HepG2 (cell line): ENCODE data around the gene USE1. TPM values are rescaled to one million over a fixed set of nuclear protein-coding genes. Genes with fewer than 3 reads are reported as not detected.

Experiments used
- ATAC-seq: fragments of 200-7000 bp; cut with Tn5 transposase; 3 replicates; pipeline ENCODE4 v1.9.1; 2020; ENCODE audit warnings: mild to moderate bottlenecking, moderate library complexity
- BruUV-seq: library from RNA; stranded (reverse); fragments of 400-500 nt; replicated peaks from 2 replicates; lab custom pipeline; 2021; lab: Mats Ljungman, UMichigan
- CTCF ChIA-PET: fragments of 300-600 bp; formaldehyde crosslinking; extraction: SDS; loops from one replicate; lab custom pipeline; 2021; ENCODE audit warnings: low total read pairs, inconsistent platforms, low intra/inter-chr PET ratio; lab: Yijun Ruan, JAX
- POLR2A ChIA-PET: fragments of 350-600 bp; sonication (Branson Sonifier 250); formaldehyde crosslinking; loops from one replicate; lab custom pipeline; 2020; ENCODE audit warnings: antibody characterized with exemption, inconsistent platforms; lab: Yijun Ruan, JAX
- DNase-seq: peaks from one replicate; pipeline ENCODE4 v3.0.0-alpha.2; 2015; ENCODE audit warnings: low spot score
- FAIRE-seq: peaks from 3 replicates; lab custom pipeline; 2011; peaks lifted over from hg19 to GRCh38; lab: Jason Lieb, UNC
- H2AFZ ChIP-seq: one replicate; pipeline ENCODE4 v1.6.1; 2011; ENCODE audit warnings: low read length, inconsistent platforms
- H3K27ac ChIP-seq: fragments of 300-600 bp; 3 replicates; pipeline ENCODE4 v1.8.0; 2011; ENCODE audit warnings: mixed run types, mild to moderate bottlenecking, mixed read lengths, low read length, inconsistent platforms; ENCODE audit not compliant: insufficient read depth; ENCODE audit errors: extremely low read length
- H3K27me3 ChIP-seq, 2 experiments: fragments of 200-600 bp in 1 of 2; 2 replicates in 1 of 2; 3 replicates in 1 of 2; pipeline versions ENCODE4 v1.6.0 to v1.8.0; 2011; ENCODE audit warnings: low read length in 2 of 2, mild to moderate bottlenecking in 2 of 2, moderate library complexity in 2 of 2, inconsistent platforms in 1 of 2; ENCODE audit not compliant: insufficient read depth in 2 of 2, control insufficient read depth in 1 of 2
- H3K36me3 ChIP-seq, 2 experiments: fragments of 200-600 bp in 1 of 2; replicated peaks in 1 of 2; 2 replicates in 1 of 2; 3 replicates in 1 of 2; pipeline versions ENCODE4 v1.5.1 to v1.8.0; 2011; ENCODE audit warnings: low read length in 2 of 2, inconsistent platforms in 1 of 2; ENCODE audit not compliant: insufficient read depth in 2 of 2, control insufficient read depth in 1 of 2
- H3K4me1 ChIP-seq: 2 replicates; pipeline ENCODE4 v1.5.1; 2012; ENCODE audit warnings: low read length, inconsistent platforms; ENCODE audit not compliant: insufficient read depth
- H3K4me2 ChIP-seq: 2 replicates; pipeline ENCODE4 v1.6.0; 2011; ENCODE audit warnings: low read depth, low read length, inconsistent platforms
- H3K4me3 ChIP-seq, 3 experiments: fragments of 200-600 bp in 1 of 3; sonication (generic), shearing (Covaris generic) in 1 of 3; replicated peaks in 1 of 3; 2 replicates each; pipeline ENCODE4 v1.5.1; 2011 to 2016; ENCODE audit warnings: low read length in 3 of 3, inconsistent platforms in 2 of 3, low read depth in 2 of 3, mild to moderate bottlenecking in 2 of 3, control low read depth in 1 of 3, mixed read lengths in 1 of 3; ENCODE audit not compliant: insufficient read depth in 1 of 3
- H3K79me2 ChIP-seq: one replicate; pipeline ENCODE4 v1.6.1; 2011; ENCODE audit warnings: low read length, inconsistent platforms; ENCODE audit not compliant: insufficient read depth
- H3K9ac ChIP-seq: 2 replicates; pipeline ENCODE4 v1.6.0; 2011; ENCODE audit warnings: mild to moderate bottlenecking, low read depth, low read length, inconsistent platforms; ENCODE audit not compliant: insufficient read depth
- H3K9me3 ChIP-seq: 2 replicates; pipeline ENCODE4 v1.5.1; 2012; ENCODE audit warnings: mild to moderate bottlenecking, low read length
- H4K20me1 ChIP-seq: 2 replicates; pipeline ENCODE4 v1.6.0; 2011; ENCODE audit warnings: inconsistent platforms, mild to moderate bottlenecking, low read length, moderate library complexity; ENCODE audit not compliant: insufficient read depth
- ADNP ChIP-seq: sonication (generic); formaldehyde crosslinking; IDR thresholded peaks from 2 replicates; pipeline ENCODE4 v1.4.0; 2020; ENCODE audit warnings: missing genetic modification reagents
- ERF ChIP-seq: IDR thresholded peaks from 2 replicates; pipeline ENCODE4 v1.6.1; 2018; ENCODE audit warnings: missing biosample characterization, missing genetic modification reagents
- HDAC6 ChIP-seq: fragments of 200-600 bp; sonication (generic); IDR thresholded peaks from 2 replicates; pipeline ENCODE4 v1.7.0; 2017; ENCODE audit warnings: mild to moderate bottlenecking, antibody characterized with exemption, low read length, low read depth
- HNF1B ChIP-seq: sonication (generic); formaldehyde crosslinking; IDR thresholded peaks from 2 replicates; pipeline ENCODE4 v1.5.1; 2020; ENCODE audit warnings: mild to moderate bottlenecking, moderate library complexity, missing genetic modification reagents
- HNRNPLL ChIP-seq: fragments of 200-400 bp; formaldehyde crosslinking; IDR thresholded peaks from 2 replicates; pipeline ENCODE4 v1.6.1; 2017; ENCODE audit warnings: mild to moderate bottlenecking, low read depth, low read length; ENCODE audit not compliant: poor library complexity, severe bottlenecking
- KDM1A ChIP-seq: IDR thresholded peaks from 2 replicates; pipeline ENCODE4 v1.6.1; 2016; ENCODE audit warnings: missing compliant biosample characterization
- KLF12 ChIP-seq: sonication (generic); formaldehyde crosslinking; IDR thresholded peaks from 2 replicates; pipeline ENCODE4 v1.4.0; 2020; ENCODE audit warnings: missing genetic modification reagents, borderline replicate concordance
- SIX4 ChIP-seq: sonication (generic); formaldehyde crosslinking; IDR thresholded peaks from 2 replicates; pipeline ENCODE4 v1.4.0; 2020; ENCODE audit warnings: missing genetic modification reagents
- ZFP36 ChIP-seq: fragments of 150-350 bp; IDR thresholded peaks from 2 replicates; pipeline ENCODE4 v1.6.1; 2018; ENCODE audit warnings: borderline replicate concordance, low read length, low read depth; ENCODE audit not compliant: partially characterized antibody
- ZMYM3 ChIP-seq: sonication (generic); formaldehyde crosslinking; IDR thresholded peaks from 2 replicates; pipeline ENCODE4 v1.5.1; 2020; ENCODE audit warnings: mild to moderate bottlenecking, missing genetic modification reagents
- ZNF460 ChIP-seq: sonication (generic); formaldehyde crosslinking; IDR thresholded peaks from 2 replicates; pipeline ENCODE4 v1.5.1; 2020; ENCODE audit warnings: missing genetic modification reagents, mild to moderate bottlenecking, borderline replicate concordance
- ZNF629 ChIP-seq: sonication (generic); formaldehyde crosslinking; conservative IDR thresholded peaks from 2 replicates; pipeline ENCODE4 v1.5.0; 2020; ENCODE audit warnings: missing genetic modification reagents
- WGBS: methylation state at CpG from one replicate; pipeline ENCODE4 v1.1.6; 2017; ENCODE audit warnings: low lambda C conversion rate; 5-methylcytosine and 5-hydroxymethylcytosine counted together
- in situ Hi-C: cut with HindIII; loops from 2 replicates; pipeline ENCODE4 v1.10.0; 2017; ENCODE audit warnings: low pct_unique_long_range_greater_than_20kb; ENCODE audit not compliant: extremely low pct_ligation_motif_present
- intact Hi-C: fragments of 100-400 bp; cut with micrococcal nuclease; formaldehyde crosslinking; loops from one replicate; pipeline ENCODE4 v1.10.0; 2022; ENCODE audit not compliant: unreplicated experiment
- polyA plus RNA-seq, 8 experiments: library from polyadenylated mRNA; depleted of rRNA in 3 of 8; stranded (reverse) in 7 of 8; unstranded in 1 of 8; fragments of >200 nt; fragmentation: Illumina TruSeq in 4 of 8; extraction: Trizol in 4 of 8; gene quantifications; 2 replicates each; pipeline versions ENCODE4 v1.2.1 to v1.2.3, GENCODE V29; 2011 to 2016; ENCODE audit warnings: low read depth in 4 of 8, missing spikeins in 1 of 8, mixed read lengths in 1 of 8; ENCODE audit not compliant: insufficient read depth in 1 of 8
- total RNA-seq, 5 experiments: library from RNA; depleted of rRNA; stranded (reverse); fragments of >200 nt; fragmentation: Illumina TruSeq; extraction: Trizol; gene quantifications; 2 replicates each; pipeline ENCODE4 v1.2.3, GENCODE V29; 2016; ENCODE audit warnings: low read depth in 1 of 5

Gene USE1
- total and polyA plus RNA-seq, 2 of the 13 experiments (the other 11 are each of a cell fraction or from before 2014, with no cell fraction given), result 9.9 to 17.6 TPM

DNA sequence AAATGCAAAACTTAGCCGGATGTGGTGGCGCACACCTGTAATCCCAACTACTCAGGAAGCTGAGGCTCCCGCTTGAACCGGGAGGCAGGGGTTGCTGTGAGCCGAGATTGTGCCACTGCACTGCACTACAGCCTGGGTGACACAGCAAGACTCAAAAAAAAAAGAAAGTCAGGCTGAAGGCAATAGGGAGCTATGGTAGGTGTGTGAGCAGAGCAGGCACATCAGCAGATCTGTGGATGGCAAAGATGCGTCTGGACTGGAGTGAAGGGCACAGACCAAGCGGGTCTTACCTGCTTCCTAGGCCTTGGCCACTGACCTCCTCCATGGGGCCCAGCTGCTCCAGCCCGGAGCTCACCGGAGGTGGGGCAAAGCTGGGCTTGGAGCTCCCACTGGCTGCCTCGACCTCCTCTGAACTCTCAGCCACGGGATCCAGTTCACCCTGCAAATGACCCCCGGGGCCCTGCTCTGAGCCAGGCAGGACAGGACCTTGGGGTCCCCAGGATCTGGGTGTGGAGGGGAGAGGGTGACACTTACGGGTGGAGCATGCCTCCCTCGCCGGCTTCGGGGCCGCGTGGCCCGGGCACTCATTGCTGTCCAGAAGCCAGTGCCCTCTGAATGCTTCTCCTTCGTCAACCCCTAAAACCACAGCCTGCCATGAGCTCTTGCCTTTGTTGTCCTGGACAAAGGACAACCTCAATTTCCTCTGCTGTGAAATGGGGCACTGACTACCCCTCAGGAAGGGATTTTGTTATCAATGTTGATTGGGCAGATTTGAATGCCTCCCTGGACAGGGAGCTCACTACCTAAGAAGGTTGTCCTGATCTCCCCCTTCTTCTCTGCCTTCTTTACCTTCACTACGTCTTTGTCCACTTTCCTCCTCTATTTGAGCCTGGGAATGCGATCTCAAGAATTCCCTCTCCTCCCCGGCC is 48.8 kb downstream of the USE1 start:
- no peak for FAIRE-seq
- DNase-seq, result no peak
- intact Hi-C loops (no loop called here), in situ Hi-C loops (no loop called here)
- Histone ChIP-seq H3K9me3 (no peaks in the 10 kb centered on the region), H3K79me2 (peaks cover 13% of the 10 kb centered on the region), H3K36me3 (peaks cover 0 to 4% of the 10 kb centered on the region in 2 experiments; a peak in 1 of 5 replicates), H3K27ac (no peak overlapping the region), H3K4me1 (peaks cover 66% of the 10 kb centered on the region), H3K4me2 (peak overlapping the region; percentile 54), H3K27me3 (peaks cover 0 to 6% of the 10 kb centered on the region in 2 experiments; a peak in 2 of 5 replicates), H2AFZ (no peak overlapping the region), H3K9ac (peak overlapping the region; percentile 42; the same call in 1 of the 2 replicates), H4K20me1 (no peaks in the 10 kb centered on the region), H3K4me3 (peak overlapping the region in 2 of 3 experiments; percentile 9 to 27; a peak in 2 of 6 replicates)
- no peak for TF ChIP-seq SIX4 (CRISPR knock-in tag)
- peak; percentile 84; the same call in 1 of the 2 replicates for TF ChIP-seq KDM1A
- TF ChIP-seq ADNP (CRISPR knock-in tag), result 0 out of 2 replicates have a peak, but pooled peaks have one; percentile 43
- 0 out of 2 replicates have a peak, but pooled peaks have one; percentile 33 for TF ChIP-seq ZNF460 (CRISPR knock-in tag)
- TF ChIP-seq ERF (CRISPR knock-in tag), result 0 out of 2 replicates have a peak, but pooled peaks have one; percentile 5
- no peak for TF ChIP-seq HDAC6
- TF ChIP-seq HNRNPLL, result peak; percentile 17
- peak; percentile 83 for TF ChIP-seq ZFP36
- no peak for TF ChIP-seq KLF12
- TF ChIP-seq ZMYM3 (CRISPR knock-in tag), result peak; percentile 83
- peak; percentile 79 for TF ChIP-seq ZNF629 (CRISPR knock-in tag)
- 0 out of 2 replicates have a peak, but pooled peaks have one; percentile 9 for TF ChIP-seq HNF1B
- CTCF ChIA-PET, result no interaction called here
- POLR2A ChIA-PET, result interaction anchor here (1.4 to 3.4 kb wide), 4 partner anchors 9 to 49 kb away, joined by 5 to 13 read pairs (median 6); partner anchors contain the start of gene USE1
- no peak for ATAC-seq
- WGBS, result 68% methylated on average over 18 of the region's 23 CpGs
- no TSS peak for BruUV-seq
